GM18505 (cell line): ENCODE results near the gene SAPCD2.

Source experiments
- ATAC-seq: cut with Tn5 transposase; IDR thresholded peaks from one replicate; pipeline ENCODE4 v1.9.1; 2021; ENCODE audit not compliant: unreplicated experiment
- POLR2A ChIP-seq: IDR thresholded peaks from 4 replicates; pipeline ENCODE4 v1.6.1; 2011; ENCODE audit warnings: borderline replicate concordance; ENCODE audit not compliant: insufficient read depth, insufficient read length; ENCODE audit errors: extremely low read depth

Gene SAPCD2

DNA sequence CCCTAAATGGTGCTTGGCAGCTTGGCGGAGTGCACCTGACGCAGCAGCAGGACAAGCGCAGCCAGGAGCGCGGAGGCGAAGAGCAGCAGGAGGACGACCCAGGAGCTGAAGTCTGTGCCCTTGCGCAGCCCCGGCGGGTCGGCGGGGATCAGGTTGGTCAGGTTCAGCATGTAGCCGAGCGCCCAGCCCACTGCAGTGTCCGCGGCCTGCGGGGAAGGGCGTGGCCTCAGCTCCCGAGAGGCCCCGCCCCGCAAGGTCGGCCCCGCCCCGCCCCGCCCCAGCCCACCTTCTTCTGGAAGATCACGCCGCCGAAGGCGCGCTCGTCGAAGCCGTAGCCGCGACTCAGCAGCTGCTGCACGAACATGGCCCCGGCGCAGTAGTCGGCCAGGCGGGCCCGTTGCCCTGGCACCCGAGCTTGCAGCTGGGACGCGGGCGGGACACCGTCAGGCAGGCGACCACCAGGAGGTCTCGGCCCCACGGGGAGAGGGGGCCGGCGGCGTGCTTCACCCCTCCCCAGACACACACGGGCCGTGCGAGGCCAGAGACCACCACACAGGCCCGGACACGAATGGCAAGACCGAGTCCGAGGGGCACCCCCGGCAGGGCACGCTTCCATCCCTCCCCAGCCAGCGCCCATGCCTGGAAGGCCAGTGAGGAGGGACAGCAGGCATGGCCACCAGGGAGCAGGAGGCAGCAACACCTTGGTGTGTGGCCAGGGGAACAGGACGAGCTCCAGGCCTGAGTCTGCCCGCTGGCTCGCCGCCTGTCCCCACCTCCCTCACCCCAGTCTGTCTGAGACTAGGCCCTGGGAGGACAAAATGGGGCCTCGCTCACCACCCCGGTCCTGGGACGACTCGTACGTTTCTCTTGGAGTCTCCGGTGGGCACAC, 21.5 kb downstream of the SAPCD2 start:
- no peak for TF ChIP-seq POLR2A
- no peak for ATAC-seq

DNA sequence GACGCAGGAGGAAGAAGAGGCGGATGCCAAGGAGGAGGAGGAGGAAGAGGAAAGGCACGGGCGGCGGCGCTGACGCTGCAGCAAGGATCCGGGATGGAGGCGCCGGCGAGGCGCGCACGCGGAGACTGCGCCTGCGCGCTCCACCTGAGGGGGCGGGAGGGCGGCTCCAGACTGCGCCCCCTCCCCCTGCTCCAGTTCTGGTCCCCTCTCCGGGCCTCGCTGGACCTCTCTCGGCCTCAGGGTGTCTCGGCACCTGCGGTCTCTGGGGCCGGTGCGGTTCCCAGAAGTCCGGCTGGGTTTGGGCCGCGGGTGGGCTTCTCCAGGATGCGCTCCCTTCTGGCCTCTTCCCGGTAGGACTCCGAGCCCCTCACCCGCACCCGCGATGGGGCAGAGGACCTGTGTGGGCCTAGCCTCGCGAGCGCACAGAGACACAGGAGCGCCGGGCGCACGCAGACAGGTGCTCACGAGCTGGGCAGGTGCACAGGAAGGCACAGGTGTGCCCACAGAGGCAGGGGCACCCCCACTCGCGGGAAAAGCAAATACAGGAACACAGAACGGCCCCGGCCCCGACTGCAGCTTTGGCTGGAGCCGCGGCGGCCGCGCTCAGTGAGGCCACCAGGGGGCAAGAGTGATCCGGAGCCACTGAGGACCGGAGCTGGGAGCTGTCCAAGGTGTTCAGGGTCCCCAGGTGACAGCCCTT, 24.1 kb downstream of the SAPCD2 start, which contains the start of gene NPDC1:
Gene NPDC1, minus strand, starts transcription at position 90 of the 700 bp plus-strand sequence. CDS start 188 bp downstream, outside the sequence.
- TF ChIP-seq POLR2A, result no peak
- ATAC-seq, result no peak

DNA sequence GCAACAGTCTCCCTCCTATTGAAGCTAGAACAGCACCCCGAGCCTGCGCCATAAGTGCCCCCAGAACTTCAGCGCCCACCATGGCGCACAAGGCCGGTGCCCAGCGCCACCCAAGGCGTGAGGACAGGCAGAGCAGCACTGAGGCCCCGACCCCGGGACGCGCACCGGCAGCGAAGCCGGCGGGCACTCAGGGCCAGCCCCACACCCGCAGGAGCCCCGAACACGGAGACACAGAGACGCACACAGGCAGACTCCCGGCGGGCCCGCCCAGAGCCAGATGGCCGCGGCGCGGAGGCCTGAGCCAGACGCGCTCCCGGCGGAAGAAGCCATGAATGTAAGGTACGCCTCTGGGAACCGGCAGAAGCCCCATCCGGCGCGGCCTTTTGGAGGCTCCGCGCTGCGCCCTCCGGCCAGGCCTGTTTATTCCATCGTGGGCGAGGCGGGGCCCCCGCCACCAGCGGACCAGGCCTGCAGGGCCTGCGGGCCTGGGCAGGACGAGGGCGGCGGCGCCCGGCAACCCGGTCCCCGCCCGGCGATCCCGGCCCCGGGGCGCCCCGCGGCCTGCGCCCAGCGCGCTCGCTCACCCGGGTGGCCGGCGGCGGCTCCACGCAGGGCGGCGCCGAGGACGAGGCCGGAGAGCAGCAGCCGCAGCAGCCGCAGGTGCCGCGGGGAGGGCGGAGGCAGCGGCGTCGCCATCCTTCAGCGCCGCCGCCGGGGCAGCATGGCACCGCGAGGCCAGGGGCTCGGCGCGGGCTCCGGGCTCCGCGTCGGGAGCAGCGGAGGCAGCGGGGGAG, 24.9 kb downstream of the SAPCD2 start:
- ATAC-seq, result no peak

DNA sequence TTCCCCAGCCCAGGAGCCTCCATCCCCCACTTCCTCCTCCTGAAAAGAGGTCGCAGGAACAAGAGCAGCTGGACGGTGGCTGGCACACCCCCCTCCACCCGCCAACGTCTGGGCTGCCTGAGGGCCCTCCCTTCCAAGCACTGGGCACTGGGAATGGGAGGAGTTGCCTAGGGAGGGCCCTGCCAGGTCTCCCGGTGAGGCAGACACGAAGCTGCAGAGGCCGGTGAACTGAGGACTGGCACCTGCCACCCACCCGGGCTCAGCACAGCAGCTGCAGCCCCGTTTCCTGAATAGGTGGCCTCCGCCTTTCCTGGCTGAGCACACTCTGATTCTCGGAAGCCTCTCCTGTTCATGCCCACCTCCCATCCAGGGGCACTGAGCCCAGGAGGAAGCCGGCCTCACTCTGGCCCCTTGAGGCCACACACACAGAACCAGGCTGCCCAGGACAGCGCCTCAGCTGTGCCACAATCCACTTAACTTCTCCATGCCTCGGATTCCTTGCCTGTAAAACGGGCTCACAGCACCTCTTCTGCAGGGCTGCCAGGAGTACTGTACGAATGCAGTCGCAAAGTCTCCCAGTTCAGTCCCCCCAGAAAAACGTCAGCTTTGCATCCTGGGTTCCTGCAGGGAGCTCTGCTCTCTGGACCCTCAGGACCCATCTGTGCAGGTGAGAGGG, 25.7 kb downstream of the SAPCD2 start:
- no peak for ATAC-seq
- no peak for TF ChIP-seq POLR2A

More for the DNA sequence above, 24.9 kb downstream of the SAPCD2 start:
- TF ChIP-seq POLR2A, result no peak

DNA sequence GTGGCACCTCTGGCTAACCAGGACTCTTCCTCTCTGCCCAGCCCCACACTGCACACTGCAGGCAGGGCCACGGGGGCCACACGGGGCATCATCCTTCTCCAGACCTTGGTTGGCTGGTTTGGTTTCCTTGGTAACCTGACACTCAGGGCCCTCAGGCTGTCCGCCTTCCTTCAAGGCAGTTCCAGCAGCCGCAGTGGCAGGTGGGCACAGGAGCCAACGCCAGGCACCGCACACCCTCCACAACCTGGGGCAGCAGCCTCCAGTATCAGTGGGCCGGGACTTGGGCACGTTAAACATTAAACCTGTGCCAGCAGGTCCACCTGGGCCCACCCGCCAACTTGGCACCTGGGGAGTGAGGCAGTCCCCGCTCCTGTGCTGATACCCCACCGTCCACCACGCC, 26.3 kb downstream of the SAPCD2 start:
- no peak for ATAC-seq
- TF ChIP-seq POLR2A, result no peak

DNA sequence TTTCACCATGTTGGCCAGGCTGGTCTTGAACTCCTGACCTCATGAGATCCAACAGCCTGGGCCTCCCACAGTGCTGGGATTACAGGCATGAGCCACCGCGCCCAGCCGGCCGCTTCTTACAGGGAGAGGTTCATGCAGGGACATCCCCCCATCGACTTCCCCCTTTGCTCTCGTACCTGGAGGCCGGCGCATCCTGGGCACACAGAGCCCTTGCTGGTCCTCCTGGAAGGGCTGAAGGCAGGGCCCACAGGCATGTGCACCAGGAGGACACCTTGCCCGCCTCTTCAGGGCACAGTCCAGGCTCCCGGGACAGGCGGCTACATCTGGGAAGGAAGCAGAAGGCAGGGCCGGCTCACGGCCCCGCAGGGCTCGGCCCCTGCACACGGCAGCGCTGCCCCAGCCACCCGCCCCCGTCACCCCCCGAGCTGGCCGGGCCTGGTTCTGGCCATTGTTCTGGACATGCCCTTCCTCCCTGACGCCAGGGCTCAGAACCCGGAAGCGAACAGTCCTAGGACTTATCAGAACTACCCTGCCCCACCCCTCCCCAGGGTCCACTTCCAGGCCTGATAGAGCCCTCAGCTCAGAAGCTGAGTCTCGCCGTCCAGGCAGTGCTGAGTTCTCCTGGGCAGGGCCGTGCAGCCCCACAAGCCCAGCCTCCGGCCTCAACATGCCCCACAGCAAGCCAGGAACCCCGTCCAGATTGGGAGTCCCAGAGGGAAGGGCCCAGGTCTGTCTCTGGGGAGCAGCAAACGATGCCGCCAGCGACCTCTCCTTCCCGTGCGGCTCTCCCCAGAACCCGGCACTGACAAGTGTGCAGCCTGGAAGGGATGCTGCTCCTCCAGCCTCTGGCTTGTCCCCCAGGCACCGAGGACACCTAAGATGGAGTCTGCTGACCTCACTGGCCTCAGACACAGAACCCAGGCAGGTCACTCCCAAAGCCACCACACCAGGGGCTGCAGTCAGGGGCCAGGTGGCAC, 27.3 kb downstream of the SAPCD2 start:
- no peak for ATAC-seq

DNA sequence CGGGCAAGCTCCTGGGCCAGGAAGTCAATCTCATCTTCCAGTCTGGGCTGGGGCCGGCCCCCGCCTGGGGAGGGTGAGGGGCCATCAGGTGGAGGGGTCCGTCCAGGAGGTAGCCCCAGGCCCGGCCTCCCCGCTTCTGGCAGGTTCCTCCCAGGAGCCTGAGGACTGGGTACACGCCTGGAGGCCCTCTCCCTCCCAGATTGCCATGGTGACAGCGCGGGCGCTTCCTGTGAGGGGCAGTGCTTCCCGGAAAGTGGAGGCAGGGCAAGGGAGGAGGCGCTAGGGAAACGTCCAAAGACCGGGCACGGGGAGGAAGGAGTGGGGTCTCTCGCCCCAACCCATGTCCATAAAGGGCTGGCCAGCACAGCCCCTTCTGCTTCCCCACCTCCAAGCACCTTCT, 29.2 kb downstream of the SAPCD2 start:
- no peak for ATAC-seq
- TF ChIP-seq POLR2A, result no peak

More for the DNA sequence above, 27.3 kb downstream of the SAPCD2 start:
- no peak for TF ChIP-seq POLR2A

DNA sequence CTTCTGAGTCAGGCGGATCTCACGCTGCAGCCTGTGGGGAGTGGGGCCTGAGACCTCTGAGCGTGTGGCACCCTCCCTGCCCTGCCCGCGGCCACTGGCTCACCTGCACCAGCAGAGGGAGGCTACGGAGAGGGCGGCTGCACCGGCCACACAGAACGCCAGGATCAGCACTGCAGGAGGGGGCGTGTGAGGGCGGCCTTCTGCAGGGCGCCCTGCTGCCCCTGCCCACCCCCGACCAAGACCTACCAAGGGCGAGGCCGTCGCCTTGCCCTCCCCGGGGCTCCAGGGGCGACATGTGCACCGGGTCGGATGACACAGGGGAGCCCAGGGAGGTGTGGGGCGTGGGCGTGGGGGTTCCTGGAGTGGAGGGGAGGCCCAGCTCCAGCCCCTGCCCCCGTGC, 29.8 kb downstream of the SAPCD2 start:
- TF ChIP-seq POLR2A, result no peak
- no peak for ATAC-seq

DNA sequence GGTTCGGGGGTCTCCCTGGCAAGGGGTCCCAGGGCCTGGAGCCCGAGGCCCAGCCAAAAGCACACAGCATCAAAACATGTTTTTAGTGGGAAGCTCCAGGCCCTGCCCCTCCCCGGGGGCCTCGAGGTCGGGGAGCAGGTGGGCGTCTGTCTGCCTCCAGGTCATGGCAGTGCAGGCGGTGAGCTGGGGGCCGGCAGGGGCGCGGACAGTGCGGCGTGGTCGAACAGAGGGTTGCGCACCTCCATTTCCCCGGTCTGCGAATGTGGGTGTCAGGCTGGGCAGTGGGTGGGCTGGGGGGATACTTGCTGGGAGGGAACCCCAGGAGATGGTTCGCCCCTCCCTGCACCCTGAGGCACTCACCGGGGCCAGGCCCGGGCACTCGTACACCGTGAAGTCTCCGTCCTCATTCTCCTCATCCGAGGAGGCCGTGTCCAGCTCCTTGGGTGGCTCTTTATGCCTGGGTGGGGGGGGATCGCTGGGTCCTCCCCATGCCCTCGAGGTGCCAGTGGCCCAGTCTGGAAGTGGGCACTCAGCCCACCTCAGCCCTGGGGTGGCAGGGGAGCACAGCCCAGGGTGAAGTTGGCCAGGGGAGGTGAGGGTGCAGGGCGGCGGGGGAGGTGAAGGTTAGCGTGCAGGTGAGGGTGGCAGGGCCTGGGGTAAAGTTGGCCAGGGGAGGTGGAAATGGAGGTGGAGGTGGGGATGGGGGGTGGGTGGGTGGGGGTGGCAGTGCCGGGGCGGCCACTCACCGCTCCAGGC, 30.6 kb downstream of the SAPCD2 start:
- TF ChIP-seq POLR2A, result no peak
- ATAC-seq, result no peak

DNA sequence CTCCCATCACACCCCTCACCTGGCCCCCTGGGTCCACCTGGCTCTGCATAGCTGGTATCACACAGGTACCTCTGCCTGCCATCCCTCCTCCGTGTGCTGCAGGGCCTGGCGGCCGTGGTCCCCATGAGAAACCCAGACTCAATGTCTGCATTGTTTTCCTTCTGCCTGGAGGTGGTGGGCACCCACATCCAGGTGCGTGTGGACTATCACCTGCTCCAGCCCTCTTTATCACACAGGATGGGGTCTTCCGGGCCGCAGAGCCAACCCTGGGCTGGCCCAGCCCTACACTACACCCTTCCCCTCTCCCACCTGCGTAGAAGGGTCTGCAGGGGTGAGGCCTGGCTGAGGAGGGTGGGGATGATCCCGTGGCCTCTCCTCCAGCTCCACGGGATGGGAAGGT, 31.4 kb downstream of the SAPCD2 start:
- TF ChIP-seq POLR2A, result no peak
- ATAC-seq, result no peak

DNA sequence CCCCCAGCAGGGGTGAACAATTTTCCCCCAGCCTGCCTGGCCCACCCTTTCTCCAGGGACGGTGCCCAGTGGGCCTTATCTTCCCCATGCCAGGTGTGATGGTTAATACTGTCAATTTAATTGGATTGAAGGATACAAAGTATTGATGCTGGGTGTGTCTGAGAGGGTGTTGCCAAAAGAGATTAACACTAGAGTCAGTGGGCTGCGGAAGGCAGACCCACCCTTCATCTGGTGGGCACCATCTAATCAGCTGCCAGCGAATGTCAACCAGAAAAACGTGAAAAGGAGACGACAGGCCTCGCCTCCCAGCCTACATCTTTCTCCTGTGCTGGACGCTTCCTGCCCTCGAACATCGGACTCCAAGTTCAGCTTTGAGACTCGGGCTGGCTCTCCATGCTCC, 32.9 kb downstream of the SAPCD2 start:
- no peak for ATAC-seq
- no peak for TF ChIP-seq POLR2A
